Transverse colon (tissue), 4 donors: ENCODE results near the gene CRACDL.

ENCODE experiments used
- EP300 ChIP-seq: sonication (generic); formaldehyde crosslinking; IDR thresholded peaks from one replicate; pipeline ENCODE4 v1.6.1; 2017; ENCODE audit warnings: antibody characterized with exemption, low read depth
- POLR2A ChIP-seq: fragments of 450-650 bp; IDR thresholded peaks from one replicate; pipeline ENCODE4 v1.6.1; 2016; ENCODE audit warnings: antibody characterized with exemption, mild to moderate bottlenecking, moderate library complexity
- POLR2AphosphoS5 ChIP-seq, 3 donors: sonication (generic); formaldehyde crosslinking; IDR thresholded peaks; one replicate each; pipeline ENCODE4 v1.6.1; 2016; ENCODE audit warnings: antibody characterized with exemption in 3 of 3
- TF ChIP-seq, protein P1 (sequence below), 5 experiments: fragments of 200-600 bp in 3 of 5; fragments of 450-650 bp in 2 of 5; sonication (generic) in 3 of 5; IDR thresholded peaks; 1 replicate in 2 of 5; 2 replicates in 3 of 5; pipeline ENCODE4 v1.5.1; 2016 to 2017; ENCODE audit warnings: antibody characterized with exemption in 5 of 5, inconsistent platforms in 3 of 5, mild to moderate bottlenecking in 2 of 5, moderate library complexity in 1 of 5

DNA sequence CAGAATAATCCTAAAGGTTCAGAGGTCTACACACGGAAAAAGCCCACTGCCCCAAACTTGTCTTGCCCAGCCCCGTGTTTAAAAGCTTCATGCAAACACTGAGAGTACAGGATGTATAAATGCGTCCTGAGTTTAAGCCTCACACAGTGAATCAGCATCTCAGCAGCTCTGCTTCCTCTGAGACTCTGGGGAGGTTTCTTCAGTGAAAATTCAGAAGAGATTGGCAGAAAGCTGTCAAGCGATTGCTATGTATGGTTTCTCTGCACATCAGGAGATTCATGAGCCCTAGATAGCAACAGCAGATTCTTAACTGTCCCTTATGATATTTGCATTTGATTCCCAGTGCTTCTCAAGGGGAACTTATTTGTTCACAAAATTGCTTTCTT is 27.1 kb downstream of the CRACDL start:
- TF ChIP-seq, protein P1, sequence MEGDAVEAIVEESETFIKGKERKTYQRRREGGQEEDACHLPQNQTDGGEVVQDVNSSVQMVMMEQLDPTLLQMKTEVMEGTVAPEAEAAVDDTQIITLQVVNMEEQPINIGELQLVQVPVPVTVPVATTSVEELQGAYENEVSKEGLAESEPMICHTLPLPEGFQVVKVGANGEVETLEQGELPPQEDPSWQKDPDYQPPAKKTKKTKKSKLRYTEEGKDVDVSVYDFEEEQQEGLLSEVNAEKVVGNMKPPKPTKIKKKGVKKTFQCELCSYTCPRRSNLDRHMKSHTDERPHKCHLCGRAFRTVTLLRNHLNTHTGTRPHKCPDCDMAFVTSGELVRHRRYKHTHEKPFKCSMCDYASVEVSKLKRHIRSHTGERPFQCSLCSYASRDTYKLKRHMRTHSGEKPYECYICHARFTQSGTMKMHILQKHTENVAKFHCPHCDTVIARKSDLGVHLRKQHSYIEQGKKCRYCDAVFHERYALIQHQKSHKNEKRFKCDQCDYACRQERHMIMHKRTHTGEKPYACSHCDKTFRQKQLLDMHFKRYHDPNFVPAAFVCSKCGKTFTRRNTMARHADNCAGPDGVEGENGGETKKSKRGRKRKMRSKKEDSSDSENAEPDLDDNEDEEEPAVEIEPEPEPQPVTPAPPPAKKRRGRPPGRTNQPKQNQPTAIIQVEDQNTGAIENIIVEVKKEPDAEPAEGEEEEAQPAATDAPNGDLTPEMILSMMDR (IDR thresholded peaks at IDR 0.05), result no peak
- TF ChIP-seq POLR2A, result no peak
- TF ChIP-seq POLR2AphosphoS5 (IDR thresholded peaks at IDR 0.05), result no peak
- no peak for TF ChIP-seq EP300
